AG09309 (cell line): ENCODE measurements around the gene CPO.

ENCODE experiments used
- DNase-seq: peaks from one replicate; pipeline ENCODE4 v3.0.0-alpha.2; 2010; ENCODE audit warnings: low read depth
- H3K4me3 ChIP-seq: 2 replicates; pipeline ENCODE4 v1.5.1; 2011; ENCODE audit warnings: mild to moderate bottlenecking, low read depth, low read length, moderate library complexity; ENCODE audit not compliant: control insufficient read depth
- TF ChIP-seq, protein P1 (sequence below): IDR thresholded peaks from 2 replicates; pipeline ENCODE4 v1.5.1; 2011; ENCODE audit warnings: mild to moderate bottlenecking, low read depth, low read length, inconsistent platforms; ENCODE audit not compliant: insufficient read depth, control insufficient read depth; ENCODE audit errors: missing control alignments

The CPO gene, protein sequence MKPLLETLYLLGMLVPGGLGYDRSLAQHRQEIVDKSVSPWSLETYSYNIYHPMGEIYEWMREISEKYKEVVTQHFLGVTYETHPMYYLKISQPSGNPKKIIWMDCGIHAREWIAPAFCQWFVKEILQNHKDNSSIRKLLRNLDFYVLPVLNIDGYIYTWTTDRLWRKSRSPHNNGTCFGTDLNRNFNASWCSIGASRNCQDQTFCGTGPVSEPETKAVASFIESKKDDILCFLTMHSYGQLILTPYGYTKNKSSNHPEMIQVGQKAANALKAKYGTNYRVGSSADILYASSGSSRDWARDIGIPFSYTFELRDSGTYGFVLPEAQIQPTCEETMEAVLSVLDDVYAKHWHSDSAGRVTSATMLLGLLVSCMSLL

DNA sequence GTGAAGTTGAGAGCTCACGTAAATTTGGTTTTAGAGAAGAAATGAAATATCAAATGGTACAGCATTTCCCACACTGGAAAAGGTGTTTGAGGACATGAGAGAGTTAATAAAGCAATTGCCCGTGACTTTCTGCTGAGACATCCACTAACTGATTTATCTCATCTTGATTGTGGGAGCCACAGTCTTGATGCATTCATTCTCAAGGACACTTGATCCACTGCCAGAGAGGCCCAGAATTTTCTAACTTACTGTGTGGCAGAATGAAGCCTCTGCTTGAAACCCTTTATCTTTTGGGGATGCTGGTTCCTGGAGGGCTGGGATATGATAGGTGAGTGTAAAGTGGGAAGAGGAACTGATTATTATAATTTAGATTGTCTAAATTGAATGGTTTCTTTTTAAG is at the start of gene CPO:
Gene CPO, plus strand, starts transcription at position 179 of the 400 bp plus-strand sequence. Its CDS starts 82 bp downstream, at position 261.
- no peak within 1 kb of the TSS for H3K4me3 ChIP-seq
- TF ChIP-seq, protein P1, sequence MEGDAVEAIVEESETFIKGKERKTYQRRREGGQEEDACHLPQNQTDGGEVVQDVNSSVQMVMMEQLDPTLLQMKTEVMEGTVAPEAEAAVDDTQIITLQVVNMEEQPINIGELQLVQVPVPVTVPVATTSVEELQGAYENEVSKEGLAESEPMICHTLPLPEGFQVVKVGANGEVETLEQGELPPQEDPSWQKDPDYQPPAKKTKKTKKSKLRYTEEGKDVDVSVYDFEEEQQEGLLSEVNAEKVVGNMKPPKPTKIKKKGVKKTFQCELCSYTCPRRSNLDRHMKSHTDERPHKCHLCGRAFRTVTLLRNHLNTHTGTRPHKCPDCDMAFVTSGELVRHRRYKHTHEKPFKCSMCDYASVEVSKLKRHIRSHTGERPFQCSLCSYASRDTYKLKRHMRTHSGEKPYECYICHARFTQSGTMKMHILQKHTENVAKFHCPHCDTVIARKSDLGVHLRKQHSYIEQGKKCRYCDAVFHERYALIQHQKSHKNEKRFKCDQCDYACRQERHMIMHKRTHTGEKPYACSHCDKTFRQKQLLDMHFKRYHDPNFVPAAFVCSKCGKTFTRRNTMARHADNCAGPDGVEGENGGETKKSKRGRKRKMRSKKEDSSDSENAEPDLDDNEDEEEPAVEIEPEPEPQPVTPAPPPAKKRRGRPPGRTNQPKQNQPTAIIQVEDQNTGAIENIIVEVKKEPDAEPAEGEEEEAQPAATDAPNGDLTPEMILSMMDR, result no peak

DNA sequence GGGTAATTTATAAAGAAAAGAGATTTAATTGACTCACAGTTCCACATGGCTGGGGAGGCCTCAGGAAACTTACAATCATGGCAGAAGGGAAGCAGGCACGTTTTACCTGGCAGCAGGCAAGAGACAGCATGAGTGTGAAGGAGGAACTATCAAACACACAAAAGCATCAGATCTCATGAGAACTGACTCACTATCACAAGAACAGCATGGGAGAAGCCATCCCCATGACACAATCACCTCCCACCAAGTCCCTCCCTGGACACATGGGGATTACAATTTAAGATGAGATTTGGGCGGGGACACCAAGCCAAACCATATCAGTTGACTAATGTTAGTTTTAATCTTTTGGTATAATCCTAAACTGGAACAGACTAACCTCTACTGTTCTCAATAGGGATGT is 49.1 kb upstream of the CPO start:
- no peak overlapping the region for H3K4me3 ChIP-seq
- DNase-seq, result no peak
- TF ChIP-seq, protein P1, result no peak

More for the DNA sequence above, at the start of gene CPO:
- no peak for DNase-seq

DNA sequence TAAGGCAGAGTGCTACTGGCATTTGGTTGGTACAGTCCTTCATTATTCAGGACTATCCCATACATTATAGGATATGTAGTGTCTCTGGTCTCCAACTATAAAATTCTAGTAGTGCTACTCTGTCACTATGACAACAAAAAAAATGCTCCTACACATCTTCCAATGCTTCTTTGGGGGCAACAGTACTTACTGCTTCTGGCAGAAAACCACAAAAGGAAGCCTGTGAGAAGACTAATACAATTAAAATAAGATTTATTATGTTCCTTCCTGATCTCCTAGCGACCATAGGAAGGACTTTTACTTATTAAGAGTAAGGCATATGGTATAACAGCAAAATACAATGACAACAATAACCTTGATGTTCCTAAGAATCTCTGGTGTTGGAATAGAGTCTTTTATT is 48.4 kb upstream of the CPO start:
- no peak overlapping the region for H3K4me3 ChIP-seq
- no peak for DNase-seq
- TF ChIP-seq, protein P1, result no peak

DNA sequence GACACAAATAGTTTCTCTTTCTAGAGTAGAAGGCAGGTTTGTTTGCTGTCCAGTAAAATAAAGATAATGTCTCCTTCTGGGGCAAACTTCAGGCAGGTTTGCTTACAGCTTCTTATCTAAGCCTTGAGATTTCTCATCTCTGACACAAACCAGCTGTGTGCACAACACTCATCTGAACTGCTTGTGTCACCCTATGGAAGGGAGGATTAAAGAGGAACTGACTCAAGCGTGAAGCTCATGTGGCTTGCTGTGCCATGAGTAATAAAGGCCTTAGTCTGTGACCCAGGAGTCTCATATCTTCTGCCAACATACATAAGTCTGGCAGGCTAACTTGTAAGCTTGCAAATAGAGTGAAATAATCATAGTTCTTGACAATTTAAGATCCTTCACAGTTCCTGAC is 24.2 kb upstream of the CPO start:
- no peak overlapping the region for H3K4me3 ChIP-seq
- DNase-seq, result peak; percentile 80
- TF ChIP-seq, protein P1, result no peak

DNA sequence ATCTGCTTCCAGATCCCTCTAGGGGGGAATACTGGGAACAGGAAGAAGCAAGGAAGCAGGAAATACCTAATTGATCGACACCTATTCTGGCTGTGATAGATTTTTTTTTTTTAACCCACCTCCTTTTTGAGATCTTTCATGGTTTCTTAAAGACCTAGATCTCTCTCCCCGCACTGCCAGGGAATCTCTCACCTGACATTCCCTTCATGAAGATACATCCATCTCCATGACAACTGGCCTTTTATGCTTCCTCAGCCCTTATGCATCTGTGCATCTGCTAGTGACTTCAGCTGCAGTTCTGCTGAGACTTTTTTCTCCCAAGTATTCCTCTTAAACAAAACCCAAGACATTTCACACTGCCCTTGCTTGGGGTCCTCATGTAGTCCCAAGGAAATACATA is 21.1 kb upstream of the CPO start:
- no peak for DNase-seq
- no peak overlapping the region for H3K4me3 ChIP-seq
- TF ChIP-seq, protein P1, result no peak

DNA sequence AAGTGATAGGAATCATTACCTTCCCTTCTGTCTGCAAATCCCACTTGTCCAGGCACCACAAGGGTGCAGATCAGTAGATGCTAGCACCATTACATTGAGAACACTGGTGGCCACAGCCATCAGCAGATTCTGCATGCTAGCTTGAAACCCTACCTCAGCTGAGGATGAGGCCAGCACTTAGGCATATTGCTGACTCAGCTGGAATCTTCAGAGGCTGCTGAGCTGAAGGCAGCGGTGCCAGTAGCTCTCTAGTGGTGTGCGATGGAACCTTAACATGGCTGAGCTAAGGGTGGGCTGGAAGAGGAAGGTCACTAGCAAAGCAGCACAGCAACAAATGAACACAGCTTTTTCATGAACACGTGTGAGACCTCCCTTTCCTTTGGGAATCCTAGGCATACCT is 19.0 kb upstream of the CPO start:
- DNase-seq, result no peak
- TF ChIP-seq, protein P1, result no peak
- H3K4me3 ChIP-seq, result no peak overlapping the region
